ENCODE results near the gene LRRC74A. TPM values are rescaled to one million over a fixed set of nuclear protein-coding genes. Genes with fewer than 3 reads are reported as not detected.

Gene LRRC74A
- total and polyA plus RNA-seq, 4 donors = 0.26 TPM; not detected in 3

GRCh38 chr14:76808011-76808410 lies 18.2 kb upstream of the LRRC74A start:
- H3K36me3 ChIP-seq (ENCODE audit: control insufficient read depth, insufficient read depth, low read length) = peaks cover 32% of the 10 kb centered on the region
- peaks cover 12% of the 10 kb centered on the region for H3K4me1 ChIP-seq (ENCODE audit: control insufficient read depth, insufficient read depth, low read length)
- H3K27ac ChIP-seq (ENCODE audit: low read depth, low read length) = no peak overlapping the region
- H3K4me3 ChIP-seq (ENCODE audit: low read depth, low read length) = no peak overlapping the region
- no peaks in the 10 kb centered on the region for H3K27me3 ChIP-seq (ENCODE audit: control insufficient read depth, insufficient read depth, low read length)
- WGBS (ENCODE audit: insufficient coverage) = 100% methylated on average over 1 of the region's 1 CpG
- DNase-seq (ENCODE audit: low read depth in 4 of 6, low spot score in 6 of 6) = no peak
- H3K9me3 ChIP-seq (ENCODE audit: control insufficient read depth, insufficient read depth, low read length) = no peaks in the 10 kb centered on the region

GRCh38 chr14:76808990-76809389 lies 17.2 kb upstream of the LRRC74A start:
- DNase-seq (ENCODE audit: low read depth in 4 of 6, low spot score in 6 of 6) = no peak
- H3K36me3 ChIP-seq (ENCODE audit: control insufficient read depth, insufficient read depth, low read length) = peaks cover 32% of the 10 kb centered on the region
- H3K4me1 ChIP-seq (ENCODE audit: control insufficient read depth, insufficient read depth, low read length) = peaks cover 15% of the 10 kb centered on the region
- 91% methylated on average over 4 of the region's 4 CpGs for WGBS (ENCODE audit: insufficient coverage)
- no peaks in the 10 kb centered on the region for H3K27me3 ChIP-seq (ENCODE audit: control insufficient read depth, insufficient read depth, low read length)
- H3K4me3 ChIP-seq (ENCODE audit: low read depth, low read length) = no peak overlapping the region
- H3K27ac ChIP-seq (ENCODE audit: low read depth, low read length) = no peak overlapping the region
- H3K9me3 ChIP-seq (ENCODE audit: control insufficient read depth, insufficient read depth, low read length) = no peaks in the 10 kb centered on the region

GRCh38 chr14:76810525-76810924 lies 15.7 kb upstream of the LRRC74A start:
- peaks cover 15% of the 10 kb centered on the region for H3K4me1 ChIP-seq (ENCODE audit: control insufficient read depth, insufficient read depth, low read length)
- H3K9me3 ChIP-seq (ENCODE audit: control insufficient read depth, insufficient read depth, low read length) = no peaks in the 10 kb centered on the region
- no peaks in the 10 kb centered on the region for H3K27me3 ChIP-seq (ENCODE audit: control insufficient read depth, insufficient read depth, low read length)
- DNase-seq (ENCODE audit: low read depth in 4 of 6, low spot score in 6 of 6) = no peak
- H3K27ac ChIP-seq (ENCODE audit: low read depth, low read length) = peak overlapping the region; percentile 10
- H3K4me3 ChIP-seq (ENCODE audit: low read depth, low read length) = peak overlapping the region; percentile 26
- peaks cover 26% of the 10 kb centered on the region for H3K36me3 ChIP-seq (ENCODE audit: control insufficient read depth, insufficient read depth, low read length)
- 40% methylated on average over 1 of the region's 3 CpGs for WGBS (ENCODE audit: insufficient coverage)

GRCh38 chr14:76810953-76811400 lies 15.2 kb upstream of the LRRC74A start:
- H3K27me3 ChIP-seq (ENCODE audit: control insufficient read depth, insufficient read depth, low read length) = no peaks in the 10 kb centered on the region
- H3K4me3 ChIP-seq (ENCODE audit: low read depth, low read length) = peak overlapping the region; percentile 26
- 0% methylated on average over 4 of the region's 9 CpGs for WGBS (ENCODE audit: insufficient coverage)
- H3K27ac ChIP-seq (ENCODE audit: low read depth, low read length) = no peak overlapping the region
- H3K4me1 ChIP-seq (ENCODE audit: control insufficient read depth, insufficient read depth, low read length) = peaks cover 15% of the 10 kb centered on the region
- peak in 2 of 6 donors; percentile 57 to 75 for DNase-seq (ENCODE audit: low read depth in 4 of 6, low spot score in 6 of 6)
- no peaks in the 10 kb centered on the region for H3K9me3 ChIP-seq (ENCODE audit: control insufficient read depth, insufficient read depth, low read length)
- H3K36me3 ChIP-seq (ENCODE audit: control insufficient read depth, insufficient read depth, low read length) = peaks cover 26% of the 10 kb centered on the region

DNA sequence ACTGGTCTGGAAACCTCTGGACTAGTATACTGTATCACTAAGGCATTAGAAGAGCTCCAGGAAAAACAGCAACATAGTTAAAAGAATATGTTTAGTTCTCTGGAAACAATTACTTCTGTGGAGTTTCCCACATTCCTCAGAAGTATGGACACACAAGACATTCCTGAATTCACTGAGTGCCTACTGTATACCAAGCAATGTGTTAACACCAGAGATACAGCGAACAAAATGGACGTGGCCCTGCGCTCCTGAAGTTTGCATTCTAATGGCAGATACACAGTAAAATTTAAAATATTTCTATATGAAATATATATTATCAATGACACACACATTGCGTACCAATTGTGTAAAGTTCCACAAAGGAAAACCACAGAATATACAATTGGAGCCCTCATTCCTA lies 14.6 kb upstream of the LRRC74A start:
- no peaks in the 10 kb centered on the region for H3K9me3 ChIP-seq (ENCODE audit: control insufficient read depth, insufficient read depth, low read length)
- no CpG with 5 or more reads among the region's 4 CpGs for WGBS (ENCODE audit: insufficient coverage)
- no peak for DNase-seq (ENCODE audit: low read depth in 4 of 6, low spot score in 6 of 6)
- H3K27ac ChIP-seq (ENCODE audit: low read depth, low read length) = peak overlapping the region; percentile 74
- H3K27me3 ChIP-seq (ENCODE audit: control insufficient read depth, insufficient read depth, low read length) = no peaks in the 10 kb centered on the region
- peak overlapping the region; percentile 72 for H3K4me3 ChIP-seq (ENCODE audit: low read depth, low read length)
- H3K4me1 ChIP-seq (ENCODE audit: control insufficient read depth, insufficient read depth, low read length) = peaks cover 15% of the 10 kb centered on the region
- peaks cover 22% of the 10 kb centered on the region for H3K36me3 ChIP-seq (ENCODE audit: control insufficient read depth, insufficient read depth, low read length)

DNA sequence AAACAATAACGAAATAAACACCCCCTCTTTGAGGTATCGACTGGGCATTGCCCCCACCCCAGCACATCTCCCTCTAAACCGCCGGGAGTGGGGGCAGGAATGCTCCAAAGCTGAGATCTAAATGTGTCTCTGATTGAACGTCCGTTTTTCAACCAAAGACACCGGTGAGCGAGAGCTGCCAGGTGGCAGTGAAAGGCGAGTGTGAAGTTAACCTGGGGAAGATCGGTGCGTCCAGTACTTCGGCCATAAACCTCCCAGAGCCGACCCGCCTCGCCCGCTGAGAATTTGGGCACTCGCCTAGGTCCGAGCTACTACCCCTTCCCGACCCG lies 14.2 kb upstream of the LRRC74A start:
- Histone ChIP-seq H3K27me3 (ENCODE audit: control insufficient read depth, insufficient read depth, low read length) (no peaks in the 10 kb centered on the region), H3K4me1 (ENCODE audit: control insufficient read depth, insufficient read depth, low read length) (peaks cover 15% of the 10 kb centered on the region), H3K27ac (ENCODE audit: low read depth, low read length) (peak overlapping the region; percentile 74), H3K4me3 (ENCODE audit: low read depth, low read length) (peak overlapping the region; percentile 72), H3K36me3 (ENCODE audit: control insufficient read depth, insufficient read depth, low read length) (peaks cover 19% of the 10 kb centered on the region), H3K9me3 (ENCODE audit: control insufficient read depth, insufficient read depth, low read length) (no peaks in the 10 kb centered on the region)
- 0% methylated on average over 16 of the region's 20 CpGs for WGBS (ENCODE audit: insufficient coverage)
- DNase-seq (ENCODE audit: low read depth in 4 of 6, low spot score in 6 of 6) = peak in 1 of 6 donors; percentile 44

- Histone ChIP-seq H3K4me3 (ENCODE audit: low read depth, low read length) (peak within 1 kb of the TSS; percentile 72), H3K27ac (ENCODE audit: low read depth, low read length) (peak within 1 kb of the TSS; percentile 74), H3K4me1 (ENCODE audit: control insufficient read depth, insufficient read depth, low read length) (peaks cover 15% of the 10 kb centered on the region), H3K9me3 (ENCODE audit: control insufficient read depth, insufficient read depth, low read length) (no peaks in the 10 kb centered on the region), H3K27me3 (ENCODE audit: control insufficient read depth, insufficient read depth, low read length) (no peaks in the 10 kb centered on the region), H3K36me3 (ENCODE audit: control insufficient read depth, insufficient read depth, low read length) (peaks cover 13% of the 10 kb centered on the region)
- DNase-seq (ENCODE audit: low read depth in 4 of 6, low spot score in 6 of 6) = peak in 5 of 6 donors; percentile 86 to 98 (median 91)
- 4% methylated on average over 69 of the region's 69 CpGs for WGBS (ENCODE audit: insufficient coverage)
Measured at GRCh38 chr14:76812422-76813383, 13.5 kb upstream of the LRRC74A start, which contains the start of gene ANGEL1. Gene ANGEL1 (minus strand): TSS chr14:76812882. CDS start chr14:76812827, 55 bp downstream.

GRCh38 chr14:76814726-76815645 lies 11.2 kb upstream of the LRRC74A start:
- 69% methylated on average over 4 of the region's 7 CpGs for WGBS (ENCODE audit: insufficient coverage)
- Histone ChIP-seq H3K9me3 (ENCODE audit: control insufficient read depth, insufficient read depth, low read length) (no peaks in the 10 kb centered on the region), H3K4me3 (ENCODE audit: low read depth, low read length) (no peak overlapping the region), H3K4me1 (ENCODE audit: control insufficient read depth, insufficient read depth, low read length) (peaks cover 13% of the 10 kb centered on the region), H3K27me3 (ENCODE audit: control insufficient read depth, insufficient read depth, low read length) (no peaks in the 10 kb centered on the region), H3K27ac (ENCODE audit: low read depth, low read length) (peak overlapping the region; percentile 4), H3K36me3 (ENCODE audit: control insufficient read depth, insufficient read depth, low read length) (no peaks in the 10 kb centered on the region)
- peak in 1 of 6 donors; percentile 54 for DNase-seq (ENCODE audit: low read depth in 4 of 6, low spot score in 6 of 6)

DNA sequence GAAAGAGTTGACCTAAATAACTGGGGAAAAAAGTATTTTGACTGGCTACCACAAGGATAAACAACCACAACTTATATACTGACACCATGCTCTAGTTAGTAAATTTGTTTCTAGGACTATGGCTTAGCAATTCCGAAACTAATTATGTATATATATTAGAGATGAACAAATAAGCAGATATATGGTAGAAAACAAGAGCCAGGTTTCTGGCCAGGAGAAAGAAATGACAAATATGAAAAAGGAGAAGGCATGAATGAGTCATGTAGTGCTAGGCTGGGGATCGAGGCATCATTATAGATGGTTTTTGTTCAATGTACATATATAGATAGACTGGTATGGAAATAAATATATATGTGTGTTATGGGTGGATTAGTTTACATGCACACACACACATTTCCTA lies 5.5 kb upstream of the LRRC74A start:
- Histone ChIP-seq H3K4me1 (ENCODE audit: control insufficient read depth, insufficient read depth, low read length) (no peaks in the 10 kb centered on the region), H3K9me3 (ENCODE audit: control insufficient read depth, insufficient read depth, low read length) (no peaks in the 10 kb centered on the region), H3K36me3 (ENCODE audit: control insufficient read depth, insufficient read depth, low read length) (no peaks in the 10 kb centered on the region), H3K4me3 (ENCODE audit: low read depth, low read length) (no peak overlapping the region), H3K27me3 (ENCODE audit: control insufficient read depth, insufficient read depth, low read length) (no peaks in the 10 kb centered on the region), H3K27ac (ENCODE audit: low read depth, low read length) (no peak overlapping the region)
- DNase-seq (ENCODE audit: low read depth in 4 of 6, low spot score in 6 of 6) = no peak
- no CpG with 5 or more reads among the region's 2 CpGs for WGBS (ENCODE audit: insufficient coverage)
